ENCODE data around the gene MYL6B.

DNA sequence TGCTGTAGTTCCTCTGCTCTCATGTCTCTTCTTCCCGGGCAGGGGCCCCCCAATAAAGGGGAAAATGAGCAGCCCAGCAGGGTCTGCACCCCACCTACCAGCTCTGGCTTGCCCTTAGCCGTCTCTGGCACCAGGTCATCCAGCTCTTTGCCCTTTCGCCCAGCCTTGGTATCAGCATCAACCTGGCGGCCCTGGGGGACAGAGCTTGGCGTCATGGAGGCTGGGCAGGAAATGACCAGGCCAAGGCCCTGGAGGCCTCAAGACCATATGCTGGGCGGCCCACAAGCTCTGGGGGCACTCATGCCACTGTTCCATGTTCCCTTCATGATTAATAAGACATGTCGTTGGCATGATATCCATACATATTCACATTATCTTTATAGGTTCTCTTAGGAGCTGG is 20.5 kb downstream of the MYL6B start:
- TF ChIP-seq CTCF (conservative IDR thresholded peaks at IDR 0.05; ENCODE audit: low read length): no peak
- TF ChIP-seq EZH2phosphoT487 (IDR thresholded peaks at IDR 0.05; ENCODE audit: borderline replicate concordance, low read depth, low read length): no peak
